Middle frontal gyrus (tissue), 1 donor: ENCODE measurements around the gene CAV1.

ENCODE experiments used
- DNase-seq: peaks from one replicate; pipeline ENCODE4 v3.0.0-alpha.2; 2015; ENCODE audit warnings: low spot score; ENCODE audit errors: extremely low spot score

Gene CAV1

GRCh38 chr7:116554911-116555310, 30.1 kb downstream of the CAV1 start:
- no peak for DNase-seq

GRCh38 chr7:116557066-116557585, 32.3 kb downstream of the CAV1 start:
- no peak for DNase-seq

GRCh38 chr7:116557901-116558300, 33.1 kb downstream of the CAV1 start:
- no peak for DNase-seq

- DNase-seq: no peak
Observed at GRCh38 chr7:116560021-116560970, 35.5 kb downstream of the CAV1 start.

- DNase-seq: no peak
Observed at GRCh38 chr7:116561697-116562483, 37.1 kb downstream of the CAV1 start.

GRCh38 chr7:116562529-116563121, 37.8 kb downstream of the CAV1 start:
- DNase-seq: no peak

- DNase-seq: no peak
Observed at GRCh38 chr7:116565981-116566380, 41.1 kb downstream of the CAV1 start.

- DNase-seq: no peak
Observed at GRCh38 chr7:116566666-116567065, 41.8 kb downstream of the CAV1 start.

- DNase-seq: no peak
Observed at GRCh38 chr7:116569737-116570136, 44.9 kb downstream of the CAV1 start.

- no peak for DNase-seq
Observed at GRCh38 chr7:116570306-116570705, 45.5 kb downstream of the CAV1 start.

GRCh38 chr7:116571037-116571436, 46.2 kb downstream of the CAV1 start:
- no peak for DNase-seq

GRCh38 chr7:116571552-116571951, 46.7 kb downstream of the CAV1 start:
- no peak for DNase-seq

- no peak for DNase-seq
Observed at GRCh38 chr7:116572036-116572435, 47.2 kb downstream of the CAV1 start.

GRCh38 chr7:116573541-116573940, 48.7 kb downstream of the CAV1 start:
- DNase-seq: no peak

GRCh38 chr7:116574025-116574822, 49.4 kb downstream of the CAV1 start:
- DNase-seq: no peak

- DNase-seq: no peak
Observed at GRCh38 chr7:116575853-116576252, 51.0 kb downstream of the CAV1 start.

GRCh38 chr7:116576350-116577319, 51.8 kb downstream of the CAV1 start:
- DNase-seq: no peak

- no peak for DNase-seq
Observed at GRCh38 chr7:116577320-116577871, 52.6 kb downstream of the CAV1 start.

- DNase-seq: no peak
Observed at GRCh38 chr7:116578526-116578925, 53.7 kb downstream of the CAV1 start.
